Raji (cell line): Measurements from ENCODE around the gene PLAAT1.

Source experiments
- POLR2A ChIP-seq: IDR thresholded peaks from 2 replicates; pipeline ENCODE4 v1.6.1; 2011; ENCODE audit warnings: low read depth, low read length, control low read depth; ENCODE audit not compliant: insufficient read depth

PLAAT1 gene

DNA sequence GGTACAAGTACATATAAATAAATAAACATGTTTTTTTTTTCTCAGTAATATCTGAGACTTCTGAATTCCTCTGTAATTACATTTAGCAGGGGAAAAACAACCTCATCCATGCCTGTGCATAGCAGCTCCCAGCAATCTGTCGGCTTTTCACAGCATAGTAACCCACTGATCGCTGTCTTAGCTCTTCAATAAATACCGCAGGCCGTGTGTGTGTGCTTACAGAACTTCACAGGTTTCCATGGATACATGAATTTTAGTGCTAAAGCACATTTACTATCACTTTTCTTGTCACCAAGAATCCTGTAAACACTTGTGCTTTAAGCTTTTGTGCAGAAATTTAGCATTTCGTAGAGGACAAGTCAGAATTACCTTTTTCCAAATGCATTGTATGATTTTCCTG, 4.0 kb upstream of the PLAAT1 start:
- no peak for TF ChIP-seq POLR2A

DNA sequence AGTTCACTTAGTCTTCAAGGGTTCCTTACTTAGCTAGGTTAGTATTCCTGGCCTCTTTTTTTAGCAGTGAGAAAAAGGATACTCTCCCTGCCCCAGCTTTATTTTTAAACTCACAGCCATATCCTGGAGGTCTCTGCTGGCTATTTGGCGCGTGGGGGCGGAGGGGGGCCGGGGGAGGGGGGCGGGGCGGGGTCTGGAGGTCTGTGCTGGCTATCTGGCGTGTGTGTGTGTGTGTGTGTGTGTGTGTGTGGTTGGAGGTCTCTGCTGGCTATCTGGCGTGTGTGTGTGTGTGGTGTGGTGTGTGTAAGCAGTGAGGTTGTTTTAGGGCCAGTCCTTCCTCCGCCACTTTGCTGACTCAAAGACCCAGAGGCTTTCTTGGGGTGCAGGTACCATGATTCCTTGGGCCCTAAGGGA, 579 bp upstream of the PLAAT1 start:
- no peak for TF ChIP-seq POLR2A

DNA sequence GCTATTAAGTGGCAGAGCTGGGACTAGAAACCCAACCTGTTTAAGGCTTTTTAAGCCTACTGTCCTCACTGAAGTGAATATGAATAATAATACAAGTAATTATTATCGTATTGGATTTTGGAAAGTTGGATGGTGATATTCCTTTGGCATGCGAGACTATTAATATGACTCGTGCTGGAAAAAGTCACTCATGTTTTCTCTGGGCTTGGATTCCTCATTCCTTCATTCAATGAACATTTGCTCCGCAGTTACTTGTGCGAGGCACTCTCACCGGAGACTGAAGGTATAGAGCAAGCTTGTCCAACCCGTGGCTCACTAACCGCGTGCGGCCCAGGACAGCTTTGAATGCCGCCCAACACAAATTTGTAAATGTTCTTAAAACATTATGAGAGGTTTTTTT, 694 bp downstream of the PLAAT1 start:
- no peak for TF ChIP-seq POLR2A

DNA sequence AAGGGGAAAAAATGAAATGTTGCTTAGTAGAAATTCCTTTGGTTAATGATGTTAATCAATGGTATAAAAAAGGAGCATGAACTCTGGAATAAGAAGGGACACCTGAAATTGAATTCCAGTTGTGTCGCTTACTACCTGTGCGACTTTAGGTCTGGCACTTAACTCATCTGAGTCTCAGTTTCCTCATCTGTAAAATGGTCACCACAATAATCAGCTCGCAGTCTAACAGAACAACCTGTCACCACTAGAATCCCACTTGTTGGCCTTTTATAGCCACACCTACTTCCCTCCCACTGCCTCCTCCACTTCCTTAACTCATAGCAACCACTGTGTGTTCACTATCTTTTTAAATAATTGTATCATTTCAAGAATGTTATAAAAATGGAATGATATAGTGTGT, 2.5 kb downstream of the PLAAT1 start:
- no peak for TF ChIP-seq POLR2A

DNA sequence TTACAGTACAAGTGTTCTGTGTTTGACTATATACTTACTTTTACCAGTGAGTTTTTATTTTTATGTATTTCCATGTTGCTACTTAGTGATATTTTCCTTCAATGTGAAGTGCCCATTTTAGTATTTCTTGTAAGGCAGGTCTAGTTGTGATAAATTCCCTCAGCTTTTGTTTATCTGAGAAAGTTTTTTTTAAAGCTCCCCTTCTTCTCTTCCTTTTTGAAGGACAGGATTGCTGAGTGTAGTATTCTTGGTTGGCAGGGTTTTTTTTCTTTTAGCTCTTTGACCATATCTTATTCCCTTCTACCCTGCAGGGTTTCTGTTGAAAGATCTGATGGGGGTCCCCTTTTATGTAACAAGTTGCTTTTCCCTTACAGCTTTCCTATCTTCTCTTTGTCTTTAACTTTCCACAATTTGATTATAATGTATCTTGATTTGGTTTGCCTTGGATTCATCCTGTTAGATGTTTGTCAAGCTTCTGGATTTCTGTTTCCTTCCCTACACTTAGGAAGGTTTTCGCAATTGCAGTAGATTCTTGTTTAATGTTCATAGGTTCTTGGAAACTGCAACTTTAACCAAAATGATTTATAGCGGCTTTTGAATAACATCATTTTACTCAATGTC, 7.9 kb downstream of the PLAAT1 start:
- TF ChIP-seq POLR2A: no peak

DNA sequence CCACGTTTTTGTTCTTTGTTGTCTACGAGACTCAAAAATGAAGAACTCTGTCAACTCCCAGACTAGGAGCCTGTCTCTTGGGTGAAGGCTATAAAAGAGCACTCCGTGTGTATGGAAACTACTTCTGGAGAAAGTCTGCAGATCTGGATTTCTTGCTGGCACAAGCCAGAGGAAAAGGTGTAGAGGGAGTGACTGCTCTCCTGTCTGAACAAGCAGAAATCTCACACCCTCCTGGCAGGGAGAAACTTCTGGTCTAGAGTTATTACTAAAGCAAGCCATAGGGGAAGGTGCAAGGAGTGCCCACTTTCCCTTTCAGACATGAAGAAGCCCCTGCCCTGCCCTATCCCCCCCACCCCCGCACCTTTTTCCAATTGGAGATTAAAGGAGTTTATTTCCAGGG, 9.5 kb downstream of the PLAAT1 start:
- TF ChIP-seq POLR2A: no peak

DNA sequence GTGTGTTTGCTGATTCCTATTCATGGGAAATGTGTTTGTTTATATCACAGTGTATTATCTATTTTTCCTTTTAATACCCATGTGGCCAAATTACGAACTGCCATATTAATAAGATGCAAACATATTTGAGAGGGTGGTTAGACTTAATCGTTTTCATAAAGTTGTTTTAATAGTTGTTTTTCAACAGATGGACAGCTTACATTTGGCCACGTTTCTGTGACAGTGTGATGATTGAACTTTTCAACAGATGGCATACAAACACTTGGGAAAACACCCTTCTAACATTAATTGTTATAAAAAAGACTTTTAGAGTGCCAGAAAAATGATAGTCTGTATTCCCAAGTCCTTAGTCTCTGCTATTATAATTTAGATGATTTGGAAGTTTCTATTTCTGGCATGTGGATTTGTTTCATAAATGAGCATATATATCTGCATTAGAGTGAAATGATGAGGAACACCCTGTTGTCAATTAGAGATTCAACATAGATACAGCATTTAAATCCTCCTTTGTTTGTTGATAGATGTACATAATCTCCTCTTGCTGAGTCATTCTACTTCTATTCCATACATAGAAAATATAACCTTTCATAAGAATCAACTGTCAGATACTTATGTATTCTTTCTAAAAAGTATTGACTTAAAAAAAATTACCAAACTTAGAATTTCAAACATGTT, 13.1 kb downstream of the PLAAT1 start:
- TF ChIP-seq POLR2A: no peak

DNA sequence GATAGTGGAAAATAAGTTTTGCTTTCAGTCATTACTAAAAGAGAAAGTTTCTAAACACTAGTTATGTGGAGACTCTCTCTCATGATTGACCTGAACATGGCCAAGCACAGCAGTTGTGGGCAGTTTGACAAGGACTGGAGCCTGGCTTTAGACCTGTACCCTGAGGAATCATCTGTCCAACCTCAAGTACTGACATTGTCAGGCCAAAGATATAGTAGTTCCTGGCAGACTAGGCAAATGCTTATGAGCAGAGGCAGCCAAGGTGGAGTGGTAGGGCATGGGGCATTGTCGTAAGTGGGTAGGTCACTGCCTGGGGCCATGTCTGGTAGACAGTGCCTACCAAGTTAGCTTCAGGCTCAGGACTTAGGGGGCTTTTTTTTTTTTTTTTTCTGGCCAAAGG, 20.9 kb downstream of the PLAAT1 start:
- no peak for TF ChIP-seq POLR2A

DNA sequence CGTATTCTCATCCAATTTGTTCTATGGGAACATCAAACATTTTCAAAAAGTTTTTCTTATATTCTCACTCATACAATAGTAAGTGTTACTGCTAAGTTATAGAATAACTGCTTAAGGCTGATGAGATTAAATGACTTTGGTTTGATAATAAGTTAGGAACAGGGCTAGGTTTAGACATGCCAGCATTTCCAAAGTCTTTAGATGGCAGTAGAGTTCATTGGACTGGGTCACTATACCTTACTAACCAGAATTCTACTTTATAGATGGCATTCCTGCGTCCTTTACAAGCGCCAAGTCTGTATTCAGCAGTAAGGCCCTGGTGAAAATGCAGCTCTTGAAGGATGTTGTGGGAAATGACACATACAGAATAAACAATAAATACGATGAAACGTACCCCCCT, 21.7 kb downstream of the PLAAT1 start:
- no peak for TF ChIP-seq POLR2A

DNA sequence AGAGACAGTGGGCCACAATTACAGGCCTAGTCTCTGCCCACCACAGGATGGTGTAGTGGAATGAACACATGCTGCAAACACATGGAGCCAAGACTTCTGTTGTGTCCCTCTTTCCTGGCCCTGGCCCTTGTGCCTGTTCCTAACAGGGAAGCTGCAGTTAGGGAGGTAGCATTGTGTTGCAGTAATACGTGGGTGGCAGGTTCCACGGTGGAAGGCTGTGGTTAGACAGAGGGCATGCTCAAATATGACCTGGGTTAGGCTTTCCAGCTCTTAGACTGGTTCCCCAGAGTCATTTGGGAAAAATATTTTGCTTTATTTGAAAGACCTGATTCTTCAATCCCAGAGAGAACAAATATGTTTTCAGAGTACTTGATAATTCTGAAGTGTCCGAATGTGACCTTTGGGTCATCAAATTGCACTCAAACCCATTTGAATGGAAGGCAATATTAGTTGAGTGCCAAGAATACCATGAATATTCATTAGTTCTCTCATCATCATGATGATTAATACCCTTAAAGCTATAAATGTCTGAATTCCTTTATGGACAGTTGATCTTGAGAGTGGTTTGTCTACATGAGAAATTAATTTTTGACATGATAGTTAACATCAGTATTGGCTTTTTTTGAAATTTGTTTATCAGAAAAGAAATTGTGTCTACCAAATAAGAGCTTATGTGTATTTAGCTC, 28.5 kb downstream of the PLAAT1 start:
- TF ChIP-seq POLR2A: no peak

DNA sequence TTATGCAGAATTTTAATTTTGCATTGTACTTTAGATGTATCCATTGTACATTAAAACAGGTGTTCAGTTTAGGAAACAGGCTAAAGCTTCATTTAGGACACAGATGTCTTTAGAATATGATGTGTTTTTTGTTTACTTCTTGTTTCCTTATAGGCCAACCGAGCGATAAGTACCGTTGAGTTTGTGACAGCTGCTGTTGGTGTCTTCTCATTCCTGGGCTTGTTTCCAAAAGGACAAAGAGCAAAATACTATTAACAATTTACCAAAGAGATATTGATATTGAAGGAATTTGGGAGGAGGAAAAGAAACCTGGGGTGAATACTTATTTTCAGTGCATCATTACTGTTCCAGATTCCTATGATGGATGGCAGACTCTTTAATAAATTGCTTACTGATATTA, 29.4 kb downstream of the PLAAT1 start:
- TF ChIP-seq POLR2A: no peak

DNA sequence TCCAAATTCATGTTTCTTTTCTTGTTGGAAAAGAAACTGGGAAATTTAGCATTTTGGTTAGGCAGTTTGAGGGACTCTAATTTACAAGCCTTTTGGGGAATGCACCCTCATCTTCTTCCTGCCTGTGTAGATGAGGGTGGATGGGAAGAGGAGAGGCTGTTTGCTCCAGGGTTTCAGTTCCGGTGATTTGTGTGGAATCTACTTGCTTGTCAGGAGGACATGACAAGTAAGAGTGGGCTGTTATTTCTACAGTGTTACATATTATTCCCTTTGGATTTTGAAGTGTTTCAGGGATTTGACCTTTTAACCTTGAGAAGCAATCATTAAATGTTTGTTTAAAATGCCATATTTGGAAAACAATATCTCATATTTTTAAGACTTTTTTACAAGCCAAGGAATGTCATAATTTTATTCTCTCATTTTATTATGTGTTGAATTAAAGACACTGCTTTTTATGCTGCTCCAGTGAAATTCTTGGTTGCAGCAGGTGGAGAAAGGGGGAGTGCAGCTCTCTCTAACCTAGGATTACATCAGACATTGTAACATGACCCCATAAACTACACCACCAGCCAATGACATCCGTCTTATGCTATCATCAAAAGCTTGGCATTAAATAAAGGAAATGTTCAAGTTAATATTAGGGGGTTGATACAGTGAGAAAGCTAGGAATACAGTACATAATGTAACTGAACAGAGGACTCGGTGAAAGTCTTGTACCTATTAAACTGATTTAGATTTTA, 30.2 kb downstream of the PLAAT1 start:
- TF ChIP-seq POLR2A: no peak

DNA sequence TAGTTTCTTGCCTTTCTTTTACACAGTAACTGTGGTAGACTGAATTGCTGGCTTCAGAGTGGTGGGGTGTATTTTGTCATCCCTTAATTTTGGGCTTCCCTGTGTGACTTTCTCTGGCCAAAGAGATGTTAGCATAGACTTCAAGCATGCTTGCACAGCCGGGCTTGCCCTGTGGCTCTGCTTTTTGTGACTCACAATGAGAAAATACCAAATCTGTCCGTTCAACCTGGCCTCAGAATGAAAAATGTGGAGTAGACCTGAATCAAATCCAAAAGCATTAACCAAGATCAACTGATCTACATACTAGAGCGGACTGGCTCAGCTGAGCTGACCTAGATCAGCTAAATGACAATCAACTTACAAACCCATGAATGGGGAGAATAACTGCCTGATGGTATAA, 51.4 kb downstream of the PLAAT1 start:
- TF ChIP-seq POLR2A: no peak

DNA sequence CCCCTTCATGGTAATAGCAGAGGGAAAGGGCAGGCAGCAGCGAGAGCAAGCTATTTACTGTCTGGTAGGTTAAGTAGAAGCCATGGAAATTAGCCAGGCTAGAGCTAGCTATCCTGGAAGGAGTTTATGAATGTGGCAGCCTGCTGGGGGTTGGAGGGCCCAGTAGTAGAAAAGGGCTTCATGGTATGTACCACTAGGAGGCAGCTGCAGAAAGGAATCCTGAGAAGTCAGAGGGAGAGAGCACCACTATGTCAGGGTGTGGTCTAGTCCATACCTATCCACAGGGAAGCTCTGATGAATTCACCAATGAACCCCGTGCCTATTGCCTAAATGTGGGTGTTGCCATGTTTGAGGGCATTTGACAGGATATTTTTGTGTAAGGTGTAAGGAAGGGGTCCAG, 55.0 kb downstream of the PLAAT1 start:
- no peak for TF ChIP-seq POLR2A

DNA sequence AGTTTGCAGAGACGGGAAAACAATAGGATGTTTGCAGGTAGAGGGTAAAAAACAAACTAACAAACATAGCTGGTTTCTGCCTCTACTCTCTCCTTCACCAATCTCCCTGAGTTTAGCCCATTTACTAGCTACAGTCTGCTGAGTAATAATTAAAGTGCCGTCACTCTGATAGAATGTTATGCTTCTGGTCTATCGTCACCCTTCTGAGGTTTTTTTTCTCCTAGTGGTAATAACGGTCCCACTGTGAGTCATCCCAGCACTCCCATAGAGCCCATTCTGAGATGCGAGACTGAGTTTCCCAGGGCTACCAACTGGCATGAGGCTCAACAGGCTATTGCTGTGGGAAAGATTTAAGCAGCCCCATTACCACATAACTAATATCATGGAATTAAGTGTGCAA, 56.4 kb downstream of the PLAAT1 start:
- no peak for TF ChIP-seq POLR2A

DNA sequence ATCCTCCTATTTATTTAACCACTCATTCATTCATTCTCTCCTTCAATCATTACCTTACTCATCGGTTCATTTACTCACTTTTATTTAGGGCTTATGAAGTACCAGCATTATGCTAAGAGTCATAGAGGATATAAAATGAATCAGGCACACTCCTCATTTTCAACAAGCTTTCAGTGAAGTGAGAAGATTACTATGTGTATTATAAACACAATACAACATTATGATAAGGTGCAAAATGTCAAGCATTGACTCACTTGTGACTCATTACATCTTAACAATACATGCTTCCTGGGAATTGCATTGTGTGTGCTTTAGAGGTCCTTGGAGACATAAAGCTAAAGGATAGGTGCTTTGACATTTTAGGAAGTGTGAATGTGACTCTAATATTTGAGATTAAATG, 60.4 kb downstream of the PLAAT1 start:
- TF ChIP-seq POLR2A: no peak
